MCF 10A (cell line): ENCODE data around the gene ATP8B4. TPM values are rescaled to one million over a fixed set of nuclear protein-coding genes. Genes with fewer than 3 reads are reported as not detected.

ENCODE experiments used
- BruUV-seq: library from RNA; stranded (reverse); fragments of 400-500 nt; replicated peaks from 2 replicates; lab custom pipeline; 2021; lab: Mats Ljungman, UMichigan
- CTCF ChIA-PET: fragments of 300-600 bp; sonication (Branson Sonifier 250); formaldehyde crosslinking; extraction: SDS; loops from one replicate; lab custom pipeline; 2021; ENCODE audit warnings: antibody characterized with exemption, inconsistent platforms; lab: Yijun Ruan, JAX
- POLR2A ChIA-PET: fragments of 300-600, 350-650 bp; sonication (Branson Sonifier 250); formaldehyde crosslinking; extraction: SDS; loops from one replicate; lab custom pipeline; 2020; ENCODE audit warnings: antibody characterized with exemption, inconsistent platforms; lab: Yijun Ruan, JAX
- DNase-seq: peaks from one replicate; pipeline ENCODE4 v3.0.0-alpha.2; 2018; ENCODE audit not compliant: unreplicated experiment
- H3K27ac Mint-ChIP-seq: one replicate; pipeline ENCODE4 v1.8.0; 2022; ENCODE audit warnings: mild to moderate bottlenecking, low read depth, mixed read lengths; ENCODE audit not compliant: unreplicated experiment
- H3K27me3 Mint-ChIP-seq: one replicate; pipeline ENCODE4 v1.8.0; 2022; ENCODE audit warnings: mixed read lengths; ENCODE audit not compliant: insufficient read depth, unreplicated experiment
- H3K36me3 Mint-ChIP-seq: one replicate; pipeline ENCODE4 v1.8.0; 2022; ENCODE audit warnings: mild to moderate bottlenecking, moderate library complexity, mixed read lengths; ENCODE audit not compliant: insufficient read depth, unreplicated experiment
- H3K4me1 Mint-ChIP-seq: one replicate; pipeline ENCODE4 v1.8.0; 2022; ENCODE audit warnings: mixed read lengths; ENCODE audit not compliant: insufficient read depth, unreplicated experiment
- H3K4me3 Mint-ChIP-seq: one replicate; pipeline ENCODE4 v1.8.0; 2022; ENCODE audit warnings: mild to moderate bottlenecking, moderate library complexity, mixed read lengths; ENCODE audit not compliant: unreplicated experiment
- H3K9me3 Mint-ChIP-seq: one replicate; pipeline ENCODE4 v1.8.0; 2022; ENCODE audit warnings: mixed read lengths; ENCODE audit not compliant: unreplicated experiment
- intact Hi-C: fragments of 100-400 bp; cut with micrococcal nuclease; formaldehyde crosslinking; loops from 2 replicates; pipeline ENCODE4 v1.14.1; 2022
- total RNA-seq: library from RNA; stranded (reverse); gene quantifications from 2 replicates; pipeline ENCODE4 v1.2.3, GENCODE V29; 2022
- TF ChIP-seq, protein P1 (sequence below): fragments of 200-600 bp; IDR thresholded peaks from one replicate; pipeline ENCODE4 v1.8.0; 2022; ENCODE audit warnings: antibody characterized with exemption, mild to moderate bottlenecking; ENCODE audit not compliant: unreplicated experiment

Gene ATP8B4
- total RNA-seq, 1 experiment from 2014 or later, result not detected

GRCh38 chr15:49927189-49927861 lies 191.7 kb downstream of the ATP8B4 start:
- ChIA-PET CTCF (interaction anchor here (0.7 to 1.5 kb wide), 3 partner anchors 11 to 125 kb away, joined by 3 to 4 read pairs (median 3); no protein-coding TSS in a partner anchor), POLR2A (interaction anchor here (0.6 kb wide), 1 partner anchor 242 kb away, joined by 3 read pairs; no protein-coding TSS in a partner anchor)
- H3K4me1 Mint-ChIP-seq, result no peaks in the 10 kb centered on the region
- TF ChIP-seq, protein P1, sequence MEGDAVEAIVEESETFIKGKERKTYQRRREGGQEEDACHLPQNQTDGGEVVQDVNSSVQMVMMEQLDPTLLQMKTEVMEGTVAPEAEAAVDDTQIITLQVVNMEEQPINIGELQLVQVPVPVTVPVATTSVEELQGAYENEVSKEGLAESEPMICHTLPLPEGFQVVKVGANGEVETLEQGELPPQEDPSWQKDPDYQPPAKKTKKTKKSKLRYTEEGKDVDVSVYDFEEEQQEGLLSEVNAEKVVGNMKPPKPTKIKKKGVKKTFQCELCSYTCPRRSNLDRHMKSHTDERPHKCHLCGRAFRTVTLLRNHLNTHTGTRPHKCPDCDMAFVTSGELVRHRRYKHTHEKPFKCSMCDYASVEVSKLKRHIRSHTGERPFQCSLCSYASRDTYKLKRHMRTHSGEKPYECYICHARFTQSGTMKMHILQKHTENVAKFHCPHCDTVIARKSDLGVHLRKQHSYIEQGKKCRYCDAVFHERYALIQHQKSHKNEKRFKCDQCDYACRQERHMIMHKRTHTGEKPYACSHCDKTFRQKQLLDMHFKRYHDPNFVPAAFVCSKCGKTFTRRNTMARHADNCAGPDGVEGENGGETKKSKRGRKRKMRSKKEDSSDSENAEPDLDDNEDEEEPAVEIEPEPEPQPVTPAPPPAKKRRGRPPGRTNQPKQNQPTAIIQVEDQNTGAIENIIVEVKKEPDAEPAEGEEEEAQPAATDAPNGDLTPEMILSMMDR, result no peak
- no peaks in the 10 kb centered on the region for H3K9me3 Mint-ChIP-seq
- BruUV-seq, result no TSS peak
- intact Hi-C loops, result no loop called here
- no peak for DNase-seq
- H3K4me3 Mint-ChIP-seq, result no peak overlapping the region
- H3K36me3 Mint-ChIP-seq, result no peaks in the 10 kb centered on the region
- H3K27ac Mint-ChIP-seq, result no peak overlapping the region
- no peaks in the 10 kb centered on the region for H3K27me3 Mint-ChIP-seq

GRCh38 chr15:49926740-49927139 lies 192.3 kb downstream of the ATP8B4 start:
- no TSS peak for BruUV-seq
- POLR2A ChIA-PET, result interaction anchor here (0.6 kb wide), 1 partner anchor 242 kb away, joined by 3 read pairs; no protein-coding TSS in a partner anchor
- H3K27me3 Mint-ChIP-seq, result no peaks in the 10 kb centered on the region
- TF ChIP-seq, protein P1, result no peak
- no peak overlapping the region for H3K27ac Mint-ChIP-seq
- intact Hi-C loops, result no loop called here
- no peaks in the 10 kb centered on the region for H3K9me3 Mint-ChIP-seq
- DNase-seq, result no peak
- CTCF ChIA-PET, result interaction anchor here (0.7 to 1.2 kb wide), 2 partner anchors 10 to 23 kb away, joined by 3 read pairs; no protein-coding TSS in a partner anchor
- no peaks in the 10 kb centered on the region for H3K4me1 Mint-ChIP-seq
- no peaks in the 10 kb centered on the region for H3K36me3 Mint-ChIP-seq
- no peak overlapping the region for H3K4me3 Mint-ChIP-seq

GRCh38 chr15:49923671-49924070 lies 195.4 kb downstream of the ATP8B4 start:
- H3K27ac Mint-ChIP-seq, result no peak overlapping the region
- H3K36me3 Mint-ChIP-seq, result no peaks in the 10 kb centered on the region
- no peaks in the 10 kb centered on the region for H3K27me3 Mint-ChIP-seq
- no peaks in the 10 kb centered on the region for H3K4me1 Mint-ChIP-seq
- intact Hi-C loops, result no loop called here
- H3K9me3 Mint-ChIP-seq, result no peaks in the 10 kb centered on the region
- no TSS peak for BruUV-seq
- TF ChIP-seq, protein P1, result no peak
- DNase-seq, result no peak
- POLR2A ChIA-PET, result interaction anchor here (1.4 kb wide), 1 partner anchor 9 kb away, joined by 3 read pairs; no protein-coding TSS in a partner anchor
- no peak overlapping the region for H3K4me3 Mint-ChIP-seq
- CTCF ChIA-PET, result interaction anchor here (0.6 to 0.9 kb wide), 3 partner anchors 21 to 636 kb away, joined by 3 to 4 read pairs (median 3); no protein-coding TSS in a partner anchor

DNA sequence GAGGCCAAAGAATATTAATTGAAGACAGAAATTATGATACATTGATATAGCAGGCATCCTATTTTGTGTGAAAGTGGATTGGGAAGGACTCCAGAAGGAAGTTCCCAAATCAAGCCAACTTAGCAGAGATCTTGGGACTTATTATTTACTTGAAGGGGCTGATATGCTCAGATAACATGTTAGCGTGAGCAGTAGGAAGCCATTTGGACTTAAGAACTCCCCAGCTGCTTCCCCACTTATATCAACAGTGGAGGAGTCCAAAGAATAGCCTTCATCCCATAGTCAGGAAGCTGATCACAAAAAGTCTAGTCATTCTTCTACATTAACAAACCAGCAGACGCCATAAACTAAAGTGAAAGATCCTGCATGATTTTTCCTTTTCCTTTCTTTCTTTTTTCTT lies 200.0 kb downstream of the ATP8B4 start:
- POLR2A ChIA-PET, result no interaction called here
- intact Hi-C loops, result no loop called here
- H3K4me3 Mint-ChIP-seq, result no peak overlapping the region
- CTCF ChIA-PET, result no interaction called here
- peaks cover 7% of the 10 kb centered on the region for H3K4me1 Mint-ChIP-seq
- no peaks in the 10 kb centered on the region for H3K36me3 Mint-ChIP-seq
- H3K27ac Mint-ChIP-seq, result no peak overlapping the region
- no TSS peak for BruUV-seq
- no peaks in the 10 kb centered on the region for H3K27me3 Mint-ChIP-seq
- TF ChIP-seq, protein P1, result no peak
- no peaks in the 10 kb centered on the region for H3K9me3 Mint-ChIP-seq
- no peak for DNase-seq
